Kasumi-1 (cell line): ENCODE results near the gene MYOD1.

ENCODE experiments used
- DNase-seq, 2 experiments: peaks; one replicate each; lab custom pipeline; 2025; lab: John Stamatoyannopoulos, UW

The MYOD1 gene

GRCh38 chr11:17734986-17735817, 15.8 kb downstream of the MYOD1 start:
- DNase-seq = peak; percentile 34 to 49

- DNase-seq = no peak
Measured at GRCh38 chr11:17735818-17736578, 16.6 kb downstream of the MYOD1 start.

- DNase-seq = no peak
Measured at GRCh38 chr11:17736579-17736893, 17.2 kb downstream of the MYOD1 start.

- DNase-seq = peak in 1 of 2 experiments; percentile 41
Measured at GRCh38 chr11:17736930-17737817, 17.8 kb downstream of the MYOD1 start.

GRCh38 chr11:17738151-17738973, 19.0 kb downstream of the MYOD1 start:
- DNase-seq = no peak

- DNase-seq = no peak
Measured at GRCh38 chr11:17739945-17740338, 20.6 kb downstream of the MYOD1 start.

- DNase-seq = no peak
Measured at GRCh38 chr11:17740649-17741235, 21.4 kb downstream of the MYOD1 start.

- DNase-seq = no peak
Measured at GRCh38 chr11:17741487-17741886, 22.1 kb downstream of the MYOD1 start.

- DNase-seq = no peak
Measured at GRCh38 chr11:17742019-17742418, 22.6 kb downstream of the MYOD1 start.

- DNase-seq = no peak
Measured at GRCh38 chr11:17743026-17743807, 23.8 kb downstream of the MYOD1 start.

GRCh38 chr11:17743808-17744119, 24.4 kb downstream of the MYOD1 start:
- DNase-seq = no peak

- DNase-seq = no peak
Measured at GRCh38 chr11:17744151-17744940, 25.0 kb downstream of the MYOD1 start.

- DNase-seq = no peak
Measured at GRCh38 chr11:17745023-17745772, 25.8 kb downstream of the MYOD1 start.

GRCh38 chr11:17746096-17746495, 26.7 kb downstream of the MYOD1 start:
- no peak for DNase-seq

GRCh38 chr11:17747131-17747955, 28.0 kb downstream of the MYOD1 start:
- DNase-seq = no peak

- DNase-seq = no peak
Measured at GRCh38 chr11:17748044-17748443, 28.7 kb downstream of the MYOD1 start.

- no peak for DNase-seq
Measured at GRCh38 chr11:17748761-17749721, 29.7 kb downstream of the MYOD1 start.
